WTC11 (cell line): ENCODE results near the gene ORC4. TPM values are rescaled to one million over a fixed set of nuclear protein-coding genes. Genes with fewer than 3 reads are reported as not detected.

Experiments
- ATAC-seq: fragments of 200-7000 bp; cut with Tn5 transposase; 2 replicates; pipeline ENCODE4 v1.10.0; 2021; ENCODE audit warnings: mild to moderate bottlenecking, moderate library complexity
- CTCF ChIA-PET: fragments of 300-600 bp; sonication (Branson Sonifier 250); formaldehyde crosslinking; loops from one replicate; lab custom pipeline; 2021; ENCODE audit warnings: antibody characterized with exemption; lab: Charles Lee
- POLR2A ChIA-PET: fragments of 350-600 bp; sonication (Branson Sonifier 250); formaldehyde crosslinking; loops from one replicate; lab custom pipeline; 2021; ENCODE audit warnings: antibody characterized with exemption; lab: Charles Lee
- DNase-seq: peaks from one replicate; pipeline ENCODE4 v3.0.0; 2021; ENCODE audit warnings: low spot score
- H3K27ac Mint-ChIP-seq: 2 replicates; pipeline ENCODE4 v1.8.0; 2021; ENCODE audit warnings: mixed read lengths
- H3K27me3 Mint-ChIP-seq: 2 replicates; pipeline ENCODE4 v1.8.0; 2021; ENCODE audit warnings: low read depth, mild to moderate bottlenecking, moderate library complexity, mixed read lengths
- H3K36me3 Mint-ChIP-seq: 2 replicates; pipeline ENCODE4 v1.8.0; 2021; ENCODE audit warnings: mixed read lengths
- H3K4me1 Mint-ChIP-seq: 2 replicates; pipeline ENCODE4 v1.8.0; 2022; ENCODE audit warnings: mixed read lengths
- H3K4me3 Mint-ChIP-seq: 2 replicates; pipeline ENCODE4 v1.8.0; 2021; ENCODE audit warnings: mild to moderate bottlenecking, moderate library complexity, mixed read lengths
- H3K9me3 Mint-ChIP-seq: 2 replicates; pipeline ENCODE4 v1.8.0; 2021; ENCODE audit warnings: mixed read lengths
- AFF4 ChIP-seq: sonication (generic); formaldehyde crosslinking; IDR thresholded peaks from 2 replicates; pipeline ENCODE4 v1.8.1; 2023; ENCODE audit warnings: mild to moderate bottlenecking, missing genetic modification reagents, borderline replicate concordance
- E2F1 ChIP-seq: sonication (generic); formaldehyde crosslinking; IDR thresholded peaks from 2 replicates; pipeline ENCODE4 v1.8.0; 2022; ENCODE audit warnings: mild to moderate bottlenecking, missing genetic modification reagents
- E2F5 ChIP-seq: sonication (generic); formaldehyde crosslinking; IDR thresholded peaks from 2 replicates; pipeline ENCODE4 v1.8.1; 2022; ENCODE audit warnings: mild to moderate bottlenecking, moderate library complexity, missing genetic modification reagents
- FOXJ3 ChIP-seq: sonication (generic); formaldehyde crosslinking; IDR thresholded peaks from 2 replicates; pipeline ENCODE4 v1.9.0; 2021; ENCODE audit warnings: missing genetic modification reagents, mild to moderate bottlenecking, borderline replicate concordance
- GABPB1 ChIP-seq: sonication (generic); formaldehyde crosslinking; IDR thresholded peaks from 2 replicates; pipeline ENCODE4 v1.8.1; 2023; ENCODE audit warnings: mild to moderate bottlenecking, missing genetic modification reagents
- JUN ChIP-seq: sonication (generic); formaldehyde crosslinking; IDR thresholded peaks from 2 replicates; pipeline ENCODE4 v1.8.0; 2023; ENCODE audit warnings: mild to moderate bottlenecking, missing genetic modification reagents
- MXD4 ChIP-seq: fragments of 250-450 bp; sonication (Bioruptor Pico); IDR thresholded peaks from 2 replicates; pipeline ENCODE4 v1.8.0; 2021; ENCODE audit warnings: mild to moderate bottlenecking, moderate library complexity, borderline replicate concordance
- NFATC4 ChIP-seq: fragments of 250-450 bp; sonication (Bioruptor Pico); IDR thresholded peaks from 2 replicates; pipeline ENCODE4 v1.9.0; 2021; ENCODE audit warnings: mild to moderate bottlenecking
- PREB ChIP-seq: sonication (generic); formaldehyde crosslinking; IDR thresholded peaks from 2 replicates; pipeline ENCODE4 v1.8.1; 2022; ENCODE audit warnings: mild to moderate bottlenecking, missing genetic modification reagents, moderate library complexity, borderline replicate concordance
- SMAD4 ChIP-seq: sonication (generic); formaldehyde crosslinking; IDR thresholded peaks from 2 replicates; pipeline ENCODE4 v1.8.0; 2022; ENCODE audit warnings: mild to moderate bottlenecking, missing genetic modification reagents
- TEAD4 ChIP-seq: sonication (generic); formaldehyde crosslinking; IDR thresholded peaks from 2 replicates; pipeline ENCODE4 v1.8.0; 2022; ENCODE audit warnings: mild to moderate bottlenecking, missing genetic modification reagents
- TP53 ChIP-seq: sonication (generic); formaldehyde crosslinking; IDR thresholded peaks from 2 replicates; pipeline ENCODE4 v1.8.1; 2023; ENCODE audit warnings: mild to moderate bottlenecking, missing genetic modification reagents
- ZNF317 ChIP-seq: sonication (generic); formaldehyde crosslinking; IDR thresholded peaks from 2 replicates; pipeline ENCODE4 v1.8.1; 2023; ENCODE audit warnings: low read depth, mild to moderate bottlenecking, moderate library complexity, missing genetic modification reagents, borderline replicate concordance
- ZNF423 ChIP-seq: fragments of 250-450 bp; sonication (Bioruptor Pico); IDR thresholded peaks from 2 replicates; pipeline ENCODE4 v2.1.2; 2022; ENCODE audit warnings: mild to moderate bottlenecking, moderate library complexity
- ZNF425 ChIP-seq: fragments of 250-450 bp; sonication (Bioruptor Pico); conservative IDR thresholded peaks from 2 replicates; pipeline ENCODE4 v1.9.0; 2021; ENCODE audit warnings: mild to moderate bottlenecking
- ZNF532 ChIP-seq: fragments of 250-450 bp; sonication (Bioruptor Pico); IDR thresholded peaks from 2 replicates; pipeline ENCODE4 v1.9.0; 2021; ENCODE audit warnings: mild to moderate bottlenecking, borderline replicate concordance
- total RNA-seq: library from RNA; stranded (reverse); gene quantifications from 3 replicates; pipeline ENCODE4 v1.2.3, GENCODE V29; 2021

Gene ORC4
- total RNA-seq, 1 experiment from 2014 or later: 57.9 TPM

GRCh38 chr2:147927053-147927588 is 93.4 kb downstream of the ORC4 start:
- no peaks in the 10 kb centered on the region for H3K27me3 Mint-ChIP-seq
- peak; percentile 88 for TF ChIP-seq GABPB1
- TF ChIP-seq ZNF423: no peak
- TF ChIP-seq, all 79 proteins: peak for 1
- no peak for ATAC-seq
- no peak for DNase-seq
- Mint-ChIP-seq H3K36me3 (peaks cover 3% of the 10 kb centered on the region), H3K4me1 (no peaks in the 10 kb centered on the region), H3K9me3 (no peaks in the 10 kb centered on the region), H3K4me3 (no peak overlapping the region), H3K27ac (no peak overlapping the region)
- ChIA-PET CTCF (interaction anchor here (1.2 kb wide), 1 partner anchor 583 kb away, joined by 3 read pairs; no protein-coding TSS in a partner anchor), POLR2A (no interaction called here)

GRCh38 chr2:147925886-147926285 is 94.7 kb downstream of the ORC4 start:
- ATAC-seq (no peak), DNase-seq (no peak)
- Mint-ChIP-seq H3K27me3 (no peaks in the 10 kb centered on the region), H3K4me1 (no peaks in the 10 kb centered on the region), H3K4me3 (no peak overlapping the region), H3K9me3 (no peaks in the 10 kb centered on the region), H3K36me3 (no peaks in the 10 kb centered on the region; the same call in 1 of the 2 replicates), H3K27ac (no peak overlapping the region)
- no peak for TF ChIP-seq TP53
- TF ChIP-seq PREB (CRISPR knock-in tag): no peak
- TF ChIP-seq JUN (CRISPR knock-in tag): no peak
- no peak for TF ChIP-seq AFF4 (CRISPR knock-in tag)
- no peak for TF ChIP-seq ZNF317 (CRISPR knock-in tag)
- CTCF ChIA-PET: no interaction called here
- POLR2A ChIA-PET: no interaction called here

GRCh38 chr2:147924647-147925046 is 95.9 kb downstream of the ORC4 start:
- ChIA-PET CTCF (interaction anchor here (1.0 kb wide), 1 partner anchor 585 kb away, joined by 3 read pairs; no protein-coding TSS in a partner anchor), POLR2A (no interaction called here)
- Mint-ChIP-seq H3K36me3 (peaks cover 3% of the 10 kb centered on the region; the same call in 1 of the 2 replicates), H3K9me3 (no peaks in the 10 kb centered on the region), H3K27ac (no peak overlapping the region), H3K4me3 (no peak overlapping the region), H3K27me3 (no peaks in the 10 kb centered on the region), H3K4me1 (no peaks in the 10 kb centered on the region)
- DNase-seq (no peak), ATAC-seq (no peak)
- no peak for TF ChIP-seq E2F1
- no peak for TF ChIP-seq ZNF425 (CRISPR knock-in tag)
- no peak for TF ChIP-seq TEAD4 (CRISPR knock-in tag)
- TF ChIP-seq NFATC4 (CRISPR knock-in tag): no peak
- TF ChIP-seq FOXJ3 (CRISPR knock-in tag): no peak
- TF ChIP-seq E2F5: no peak
- no peak for TF ChIP-seq MXD4
- TF ChIP-seq ZNF532 (CRISPR knock-in tag): no peak
- TF ChIP-seq SMAD4: no peak
